Right lobe of liver (tissue), 6 donors: ENCODE results near the gene NCK2. TPM values are rescaled to one million over a fixed set of nuclear protein-coding genes. Genes with fewer than 3 reads are reported as not detected.

Experiments used
- ATAC-seq, 4 donors: fragments of 200-7000 bp; cut with Tn5 transposase; one replicate each; pipeline ENCODE4 v1.9.1; 2020; ENCODE audit warnings: mild to moderate bottlenecking in 4 of 4, moderate library complexity in 4 of 4
- DNase-seq, 3 donors: peaks; one replicate each; pipeline ENCODE4 v3.0.0-alpha.2; 2020
- H3K27ac ChIP-seq, 3 donors: fragments of 200-600 bp; one replicate each; pipeline ENCODE4 v1.8.0; 2022
- H3K27me3 ChIP-seq, 2 donors: fragments of 200-600 bp; one replicate each; pipeline ENCODE4 v1.8.0; 2022
- H3K36me3 ChIP-seq, 4 donors: fragments of 200-600 bp; sonication (generic) in 1 of 4; one replicate each; pipeline versions ENCODE4 v1.5.1 to v1.8.0; 2017 to 2022; ENCODE audit warnings: control low read depth in 1 of 4
- H3K4me1 ChIP-seq, 4 donors: fragments of 200-600 bp; sonication (generic) in 1 of 4; one replicate each; pipeline versions ENCODE4 v1.5.1 to v1.8.0; 2017 to 2022; ENCODE audit warnings: control low read depth in 1 of 4
- H3K4me3 ChIP-seq, 3 donors: fragments of 200-600 bp; one replicate each; pipeline ENCODE4 v1.8.0; 2022
- H3K9me3 ChIP-seq, 4 donors: fragments of 200-600 bp; sonication (generic) in 1 of 4; one replicate each; pipeline versions ENCODE4 v1.5.1 to v1.8.0; 2017 to 2022; ENCODE audit warnings: control low read depth in 1 of 4
- CTCF ChIP-seq, 4 donors: fragments of 200-600 bp in 3 of 4; fragments of 450-650 bp in 1 of 4; IDR thresholded peaks; one replicate each; pipeline versions ENCODE4 v1.5.1 to v1.8.0; 2016 to 2022; ENCODE audit warnings: antibody characterized with exemption in 4 of 4, mild to moderate bottlenecking in 2 of 4
- POLR2A ChIP-seq: fragments of 450-650 bp; IDR thresholded peaks from one replicate; pipeline ENCODE4 v1.6.1; 2017; ENCODE audit warnings: antibody characterized with exemption, mild to moderate bottlenecking
- WGBS: methylation state at CpG from one replicate; pipeline ENCODE4 v1.1.6; 2018; ENCODE audit warnings: low coverage, low lambda C conversion rate; ENCODE audit not compliant: insufficient coverage; ENCODE audit errors: missing lambda C conversion rate; 5-methylcytosine and 5-hydroxymethylcytosine counted together
- intact Hi-C, 2 donors: fragments of 100-400 bp; cut with DNase I; formaldehyde crosslinking; loops; one replicate each; pipeline versions ENCODE4 v1.11.2 to v1.14.1; 2022
- total RNA-seq, 6 experiments: library from RNA; depleted of rRNA in 2 of 6; stranded (reverse); fragments of >200 nt in 2 of 6; fragmentation: NEBNext Ultra II Directional in 3 of 6; extraction: Animal tissue kit (Norgen Biotek cat#: 25700) in 3 of 6; gene quantifications; one replicate each; pipeline versions ENCODE4 v1.1.0 to v1.2.4, GENCODE V29; 2016 to 2023
- donor health status: DM: no; HTN: yes; CAD: no.
- donor health status: DM: no; HTN: no; CAD: no.
- donor health status: DM: no; HTN: no; CAD: no.
- donor health status: DM: no; HTN: yes; CAD: no.
- donor health status: DM: no; HTN: yes; CAD: no.

NCK2 gene
- total RNA-seq, 6 experiments from 2014 or later: 4.8 to 11.7 (median 7.1) TPM

GRCh38 chr2:105737980-105738657 lies 6.6 kb upstream of the NCK2 start:
- Histone ChIP-seq H3K27me3 (no peaks in the 10 kb centered on the region), H3K36me3 (no peaks in the 10 kb centered on the region), H3K27ac (no peak overlapping the region), H3K9me3 (no peaks in the 10 kb centered on the region), H3K4me1 (no peaks in the 10 kb centered on the region), H3K4me3 (no peak overlapping the region)
- DNase-seq: no peak
- intact Hi-C loops: no loop called here
- TF ChIP-seq CTCF (IDR thresholded peaks at IDR 0.05) (no peak), POLR2A (no peak)
- no peak for ATAC-seq
- WGBS: 58% methylated on average over 5 of the region's 6 CpGs

GRCh38 chr2:105738658-105739241 lies 6.0 kb upstream of the NCK2 start:
- no peaks in the 10 kb centered on the region for H3K9me3 ChIP-seq
- intact Hi-C loops: no loop called here
- ATAC-seq: no peak
- no peak overlapping the region for H3K4me3 ChIP-seq
- no peak for DNase-seq
- whole genome bisulfite sequencing: 43% methylated on average over 6 of the region's 6 CpGs
- no peak overlapping the region for H3K27ac ChIP-seq
- H3K27me3 ChIP-seq: no peaks in the 10 kb centered on the region
- no peaks in the 10 kb centered on the region for H3K4me1 ChIP-seq
- H3K36me3 ChIP-seq: no peaks in the 10 kb centered on the region
- no peak for TF ChIP-seq POLR2A
- no peak for TF ChIP-seq CTCF (IDR thresholded peaks at IDR 0.05)

- Histone ChIP-seq H3K27me3 (no peaks in the 10 kb centered on the region), H3K9me3 (no peaks in the 10 kb centered on the region), H3K4me1 (no peaks in the 10 kb centered on the region), H3K36me3 (no peaks in the 10 kb centered on the region), H3K27ac (no peak overlapping the region), H3K4me3 (no peak overlapping the region)
- intact Hi-C loops: no loop called here
- TF ChIP-seq CTCF (IDR thresholded peaks at IDR 0.05) (no peak), POLR2A (no peak)
- ATAC-seq: no peak
- 63% methylated on average over 8 of the region's 8 CpGs for WGBS
- no peak for DNase-seq
Measured at GRCh38 chr2:105739426-105739825, 5.3 kb upstream of the NCK2 start.

- no peak overlapping the region for H3K27ac ChIP-seq
- ATAC-seq: no peak
- intact Hi-C loops: no loop called here
- H3K4me1 ChIP-seq: no peaks in the 10 kb centered on the region
- H3K27me3 ChIP-seq: no peaks in the 10 kb centered on the region
- no peak for DNase-seq
- no peak overlapping the region for H3K4me3 ChIP-seq
- H3K36me3 ChIP-seq: no peaks in the 10 kb centered on the region
- H3K9me3 ChIP-seq: no peaks in the 10 kb centered on the region
- 73% methylated on average over 7 of the region's 7 CpGs for WGBS
- TF ChIP-seq CTCF (IDR thresholded peaks at IDR 0.05) (no peak), POLR2A (no peak)
Measured at GRCh38 chr2:105739944-105740530, 4.7 kb upstream of the NCK2 start.
